HG03196 (cell line): ENCODE measurements around the gene NLGN4X.
"Not testable (repeated sequence)": the region's sequence is repeated elsewhere in the genome, so short reads cannot be mapped to it uniquely, and the experiment has no call there.

Experiments
- ATAC-seq: cut with Tn5 transposase; IDR thresholded peaks from one replicate; pipeline ENCODE4 v1.9.1; 2021; ENCODE audit not compliant: unreplicated experiment

The NLGN4X gene

GRCh38 chrX:6015423-6015822 is 213.2 kb downstream of the NLGN4X start:
- ATAC-seq: no peak

GRCh38 chrX:6012357-6012756 is 216.3 kb downstream of the NLGN4X start:
- no peak for ATAC-seq

- no peak for ATAC-seq
Observed at GRCh38 chrX:6005856-6006255, 222.8 kb downstream of the NLGN4X start.

- no peak for ATAC-seq
Observed at GRCh38 chrX:6004529-6004928, 224.1 kb downstream of the NLGN4X start.

GRCh38 chrX:6002056-6002455 is 226.6 kb downstream of the NLGN4X start:
- ATAC-seq: no peak

- ATAC-seq: no peak
Observed at GRCh38 chrX:5998901-5999300, 229.8 kb downstream of the NLGN4X start.

- no peak for ATAC-seq
Observed at GRCh38 chrX:5998456-5998855, 230.2 kb downstream of the NLGN4X start.

GRCh38 chrX:5991393-5991792 is 237.3 kb downstream of the NLGN4X start:
- no peak for ATAC-seq

- no peak for ATAC-seq
Observed at GRCh38 chrX:5979338-5979737, 249.3 kb downstream of the NLGN4X start.

GRCh38 chrX:5976332-5976731 is 252.3 kb downstream of the NLGN4X start:
- no peak for ATAC-seq

GRCh38 chrX:5971300-5971699 is 257.4 kb downstream of the NLGN4X start:
- no peak for ATAC-seq

GRCh38 chrX:5965406-5965805 is 263.3 kb downstream of the NLGN4X start:
- no peak for ATAC-seq

- no peak for ATAC-seq
Observed at GRCh38 chrX:5959286-5959685, 269.4 kb downstream of the NLGN4X start.

- ATAC-seq: no peak
Observed at GRCh38 chrX:5958523-5958922, 270.1 kb downstream of the NLGN4X start.

GRCh38 chrX:5957506-5957905 is 271.2 kb downstream of the NLGN4X start:
- ATAC-seq: no peak

GRCh38 chrX:5936438-5936837 is 292.2 kb downstream of the NLGN4X start:
- ATAC-seq: no peak

GRCh38 chrX:5928224-5928623 is 300.4 kb downstream of the NLGN4X start:
- no peak for ATAC-seq

- ATAC-seq: no peak
Observed at GRCh38 chrX:5916945-5917344, 311.7 kb downstream of the NLGN4X start.

- ATAC-seq: no peak
Observed at GRCh38 chrX:5915783-5916182, 312.9 kb downstream of the NLGN4X start.

- ATAC-seq: no peak
Observed at GRCh38 chrX:5907207-5907606, 321.5 kb downstream of the NLGN4X start.

GRCh38 chrX:5903586-5904190 is 325.0 kb downstream of the NLGN4X start:
- not testable (repeated sequence) for ATAC-seq

GRCh38 chrX:5898463-5898862 is 330.2 kb downstream of the NLGN4X start:
- ATAC-seq: no peak

GRCh38 chrX:5891378-5891777 is 337.3 kb downstream of the NLGN4X start:
- ATAC-seq: no peak
